Glomerular visceral epithelial cell (primary cell): ENCODE results near the gene CDK19.

Source experiments
- DNase-seq: peaks from one replicate; pipeline ENCODE4 v3.0.0-alpha.2; 2016; ENCODE audit errors: extremely low spot score

Gene CDK19

DNA sequence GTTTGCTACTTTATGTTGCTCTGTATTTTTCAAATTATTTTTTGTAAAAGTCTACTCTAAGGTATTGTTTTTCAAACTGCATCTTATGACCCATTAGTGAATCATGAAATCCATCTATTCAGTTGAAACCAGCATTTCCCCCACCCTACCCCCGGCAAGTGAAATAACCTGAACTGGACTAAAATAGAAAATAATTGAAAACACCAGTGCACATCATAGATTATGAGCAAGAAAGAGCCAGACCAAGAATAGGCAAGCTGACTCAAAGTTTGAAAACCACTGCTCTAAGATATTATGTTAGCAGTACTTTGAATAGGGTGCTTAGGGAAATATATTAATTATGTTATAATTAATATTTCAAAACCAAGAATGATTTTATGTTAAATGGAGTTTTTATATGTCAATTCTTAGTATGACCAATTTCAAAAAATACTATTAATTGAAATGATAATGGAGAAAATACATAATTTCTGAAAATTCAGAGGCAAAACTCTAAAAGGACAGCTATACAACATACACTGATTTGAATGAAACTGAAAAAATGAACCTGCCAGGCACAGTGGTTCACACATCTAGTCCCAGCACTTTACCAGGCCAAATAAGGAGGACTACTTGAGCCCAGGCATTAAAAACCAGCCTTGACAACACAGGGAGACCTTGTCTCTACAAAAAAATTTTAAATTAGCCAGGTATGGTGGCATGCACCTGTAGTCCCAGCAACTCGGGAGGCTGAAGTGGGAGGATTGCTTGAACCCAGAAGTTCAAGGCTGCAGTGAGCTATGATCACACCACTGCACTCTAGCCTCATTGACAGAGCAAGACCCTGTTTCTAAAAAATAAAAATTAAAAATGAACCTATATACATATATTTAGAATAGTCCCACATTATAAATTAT lies 112.0 kb downstream of the CDK19 start:
- DNase-seq, result no peak

GRCh38 chr6:110699780-110700179 lies 115.5 kb downstream of the CDK19 start:
- DNase-seq, result no peak

DNA sequence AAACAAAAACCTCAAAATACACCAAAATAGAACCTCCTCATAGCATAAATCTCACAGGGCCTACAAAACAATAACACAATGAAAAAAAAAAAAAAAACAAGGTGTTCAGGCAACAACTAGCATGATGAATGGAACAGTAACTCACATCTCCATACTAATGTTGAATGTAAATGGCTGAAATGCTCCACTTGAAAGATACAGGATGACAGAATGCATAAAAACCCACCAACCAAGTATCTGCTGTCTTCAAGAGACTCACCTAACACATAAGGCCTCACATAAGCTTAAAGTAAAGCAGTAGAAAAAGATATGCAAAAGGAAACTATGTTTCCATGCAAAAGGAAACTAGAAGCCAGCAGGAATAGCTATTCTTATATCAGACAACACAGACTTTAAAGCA lies 121.3 kb downstream of the CDK19 start:
- no peak for DNase-seq

DNA sequence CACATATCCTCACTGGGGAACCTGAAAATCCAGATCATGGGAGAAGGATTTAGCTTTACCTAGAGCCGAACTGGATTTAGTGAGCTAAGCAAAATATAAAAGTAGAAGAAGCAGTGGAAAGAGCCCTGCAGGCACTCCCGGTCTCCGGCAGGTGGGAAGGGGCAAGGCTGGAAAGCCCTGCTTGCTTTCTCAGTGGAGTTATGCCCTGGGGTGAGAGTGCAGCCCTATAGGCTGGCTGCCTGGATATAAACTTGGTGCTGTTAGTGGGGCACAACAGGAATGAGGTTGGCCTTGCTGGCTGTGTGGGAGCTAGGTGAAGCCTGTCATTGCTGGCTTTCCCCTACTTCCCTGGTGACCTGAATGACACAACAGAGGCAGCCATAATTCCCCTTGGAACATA lies 122.0 kb downstream of the CDK19 start:
- no peak for DNase-seq

GRCh38 chr6:110690916-110691315 lies 124.4 kb downstream of the CDK19 start:
- peak; percentile 3 for DNase-seq

DNA sequence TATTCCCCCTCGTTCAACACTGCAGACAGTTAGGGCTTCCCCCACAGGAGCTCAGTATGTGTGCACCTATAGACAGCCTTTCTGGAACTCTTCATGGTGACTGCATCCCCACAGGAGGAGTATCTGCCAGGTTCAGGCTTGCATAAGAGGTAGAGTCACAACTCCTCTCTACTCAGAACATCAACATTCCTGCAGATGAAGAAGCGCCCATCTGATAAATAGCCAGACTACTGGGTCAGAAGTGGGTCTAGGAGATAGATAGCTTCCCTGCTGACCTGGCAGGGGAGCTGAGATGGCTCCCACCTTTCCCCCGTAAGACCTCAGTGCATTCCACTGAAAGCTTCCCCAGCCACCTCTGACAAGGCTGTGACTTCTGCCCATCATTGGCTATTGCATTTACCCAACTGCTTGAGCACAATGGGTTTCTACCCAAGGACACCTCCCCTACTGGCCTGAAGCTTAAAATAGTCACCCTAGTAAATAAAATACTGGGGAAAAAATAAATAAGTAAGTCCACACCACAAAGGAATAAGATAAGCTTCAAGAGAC lies 125.1 kb downstream of the CDK19 start:
- DNase-seq, result no peak

GRCh38 chr6:110689275-110689935 lies 125.9 kb downstream of the CDK19 start:
- no peak for DNase-seq

DNA sequence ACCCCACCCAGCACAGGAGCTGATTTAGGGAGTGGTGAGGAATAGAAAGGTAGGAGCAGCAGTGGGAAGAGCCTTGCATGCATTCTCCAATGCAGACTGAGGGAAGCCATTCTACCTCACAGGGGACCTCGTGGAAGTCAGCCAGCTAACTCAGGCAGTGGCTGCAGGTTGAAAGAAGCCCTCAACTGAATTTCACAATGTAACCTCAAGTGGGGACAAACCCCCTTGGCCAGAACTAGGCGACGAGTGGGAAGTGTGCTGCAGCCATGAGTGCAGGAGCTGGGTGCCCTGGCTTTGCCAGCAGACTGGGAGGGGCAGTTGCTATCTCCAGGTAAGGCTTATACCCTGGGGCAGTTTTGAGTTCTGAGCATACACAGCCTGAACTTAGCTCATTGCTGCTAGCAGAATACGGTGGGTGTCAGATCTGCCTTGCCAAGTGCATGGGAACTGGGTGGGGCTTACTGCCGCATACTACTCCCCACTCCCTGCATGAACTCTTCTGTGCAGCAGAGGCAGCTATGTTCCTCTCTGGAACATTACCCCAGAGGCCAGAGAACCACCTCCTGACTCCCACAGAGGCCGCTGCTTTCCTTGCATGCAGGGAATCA lies 126.5 kb downstream of the CDK19 start:
- DNase-seq, result no peak

DNA sequence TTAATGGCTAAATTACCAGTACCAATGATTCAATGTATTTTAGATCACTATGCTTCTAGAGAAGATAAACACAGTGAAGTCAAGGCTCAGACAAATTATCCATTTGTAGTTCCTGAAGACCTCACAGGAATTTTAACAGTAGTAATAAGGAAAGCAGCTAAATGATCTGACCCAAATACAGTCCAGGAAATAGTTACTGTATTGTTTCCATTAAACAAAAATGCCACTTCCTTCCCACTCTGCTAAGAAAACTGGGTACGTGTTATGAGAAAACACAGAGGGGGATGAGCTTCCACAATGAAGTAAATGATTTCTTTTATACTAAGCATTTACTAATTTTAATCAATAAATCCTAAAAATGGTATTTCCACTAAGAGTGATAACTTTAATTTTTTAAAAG lies 127.9 kb downstream of the CDK19 start:
- DNase-seq, result no peak

GRCh38 chr6:110683241-110683640 lies 132.0 kb downstream of the CDK19 start:
- no peak for DNase-seq

DNA sequence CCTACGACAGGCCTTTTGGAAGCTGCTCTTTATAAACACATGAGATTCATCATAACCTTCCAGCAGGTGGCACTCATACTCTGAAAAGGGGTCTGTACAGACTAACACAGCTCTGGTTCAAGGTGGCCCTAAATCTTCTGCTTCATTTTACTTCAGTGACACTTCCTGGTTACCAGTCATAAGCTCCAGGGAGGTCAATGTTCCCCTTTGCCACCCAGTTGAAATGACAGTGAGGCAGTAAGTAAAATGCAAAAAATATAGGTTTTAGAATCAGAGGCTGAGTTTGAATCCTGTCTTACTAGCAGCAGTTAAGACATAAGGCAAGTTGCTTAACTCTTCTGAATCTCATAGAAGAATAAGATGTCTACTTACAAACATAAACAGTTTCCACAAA lies 132.8 kb downstream of the CDK19 start:
- DNase-seq, result peak; percentile 78

GRCh38 chr6:110681543-110682459 lies 133.5 kb downstream of the CDK19 start:
- no peak for DNase-seq

- no peak for DNase-seq
Measured at GRCh38 chr6:110676396-110676795, 138.9 kb downstream of the CDK19 start.

DNA sequence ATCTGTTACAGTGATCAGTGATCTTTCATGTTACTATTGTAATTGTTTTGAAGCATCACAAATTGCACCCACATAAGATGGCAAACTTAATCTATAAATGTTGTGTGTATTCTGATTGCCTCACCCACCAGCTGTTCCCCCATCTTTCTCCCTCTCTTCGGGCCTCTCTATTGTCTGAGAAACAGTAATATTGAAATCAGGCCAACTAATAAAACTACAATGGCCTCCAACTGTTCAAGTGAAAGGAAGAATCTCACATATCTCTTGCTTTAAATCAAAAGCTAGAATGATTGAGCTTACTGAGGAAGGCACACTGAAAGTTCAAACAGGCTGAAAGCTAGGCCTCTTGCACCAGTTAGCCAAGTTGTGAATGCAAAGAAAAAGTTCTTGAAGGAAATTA lies 141.2 kb downstream of the CDK19 start:
- no peak for DNase-seq

GRCh38 chr6:110672122-110672521 lies 143.1 kb downstream of the CDK19 start:
- DNase-seq, result no peak

DNA sequence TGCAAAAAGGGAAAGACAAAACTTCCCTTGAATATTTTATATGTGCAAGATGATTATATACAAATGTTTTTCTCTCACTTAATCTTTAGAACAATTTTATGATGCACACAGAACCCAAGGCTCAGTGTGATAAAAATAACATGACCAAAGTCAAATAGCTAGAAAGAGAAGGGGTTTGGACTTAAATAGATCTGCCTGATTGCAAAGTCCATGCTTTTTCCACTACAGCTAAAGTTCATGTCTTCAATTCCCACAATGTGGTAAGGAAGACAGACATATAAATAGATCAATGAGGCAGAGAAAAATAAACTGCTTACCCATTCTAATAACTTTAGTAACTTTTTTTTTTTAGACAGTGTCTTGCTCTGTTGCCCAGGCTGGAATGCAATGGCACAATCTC lies 143.8 kb downstream of the CDK19 start:
- DNase-seq, result no peak

DNA sequence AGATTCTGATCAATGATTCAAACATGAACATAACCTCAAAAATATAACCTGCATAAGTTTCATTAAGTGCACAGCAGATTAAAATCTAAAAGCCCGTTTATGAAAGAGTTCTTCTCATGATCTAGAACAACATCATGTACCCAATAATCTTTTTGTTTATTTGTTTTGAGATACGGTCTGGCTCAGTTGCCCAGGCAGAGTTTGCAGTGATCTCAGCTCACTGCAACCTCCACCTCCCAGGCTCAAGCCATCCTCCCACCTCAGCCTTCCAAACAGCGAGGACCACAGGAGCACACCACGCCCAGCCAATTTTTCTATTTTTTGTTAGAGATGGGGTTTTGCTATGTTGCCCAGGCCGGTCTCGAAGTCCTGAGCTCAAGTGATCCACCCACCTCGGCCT lies 149.7 kb downstream of the CDK19 start:
- DNase-seq, result no peak

- no peak for DNase-seq
Measured at GRCh38 chr6:110664933-110665332, 150.3 kb downstream of the CDK19 start.

DNA sequence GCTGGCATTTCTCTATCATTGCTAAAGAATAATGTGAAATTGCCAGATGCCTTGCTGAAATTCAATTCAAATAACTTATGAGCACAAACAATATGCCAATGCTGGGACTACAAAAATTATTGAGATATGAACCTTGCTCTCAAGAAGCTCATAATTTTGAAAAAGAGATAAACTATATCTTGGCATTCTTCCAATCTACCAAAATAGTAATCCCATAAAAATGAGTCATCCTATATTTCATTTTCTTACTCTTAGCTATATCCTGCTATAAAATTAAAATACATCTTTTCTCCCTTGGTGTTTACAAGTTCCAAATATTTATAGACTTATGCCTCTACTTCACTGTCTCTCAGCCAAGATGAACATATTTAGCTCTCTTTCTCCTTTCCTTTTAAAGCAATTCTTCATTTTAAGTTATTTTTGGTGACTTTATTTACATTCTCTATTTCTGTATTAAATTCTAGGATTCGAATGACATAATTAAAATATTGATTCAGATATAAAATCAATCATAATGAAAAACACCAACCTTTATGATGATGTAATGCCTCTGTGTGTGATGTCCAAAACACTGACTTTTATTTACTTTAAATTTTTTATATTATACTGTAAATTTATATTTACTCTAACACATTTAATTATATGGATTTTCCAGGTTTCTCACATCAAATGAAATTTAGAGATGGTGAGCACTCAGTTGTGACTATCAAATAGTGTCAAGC lies 152.6 kb downstream of the CDK19 start:
- DNase-seq, result no peak

- no peak for DNase-seq
Measured at GRCh38 chr6:110661414-110661813, 153.9 kb downstream of the CDK19 start.
